Prostate gland (tissue), 2 donors: ENCODE measurements around the gene RASSF8. TPM values are rescaled to one million over a fixed set of nuclear protein-coding genes. Genes with fewer than 3 reads are reported as not detected.
A peak's percentile ranks its signal among the peaks of the same experiment; 100 is the strongest.

Source experiments
- DNase-seq: peaks from one replicate; pipeline ENCODE4 v3.0.0-alpha.2; 2019; ENCODE audit warnings: low spot score
- H3K27ac ChIP-seq, 2 donors: fragments of 200-600 bp; sonication (generic); 2 replicates each; pipeline ENCODE4 v1.5.1; 2017 to 2019
- H3K27me3 ChIP-seq: fragments of 200-600 bp; sonication (generic); replicated peaks from 2 replicates; pipeline ENCODE4 v1.5.1; 2019; ENCODE audit not compliant: insufficient read depth
- H3K36me3 ChIP-seq, 2 donors: fragments of 200-600 bp; sonication (generic); 1 replicate in 1 of 2; 2 replicates in 1 of 2; pipeline versions ENCODE4 v1.5.1 to v1.8.1; 2017 to 2019
- H3K4me1 ChIP-seq: fragments of 200-600 bp; sonication (generic); replicated peaks from 2 replicates; pipeline ENCODE4 v1.5.1; 2019
- H3K4me3 ChIP-seq, 2 donors: fragments of 200-600 bp; sonication (generic); 2 replicates each; pipeline ENCODE4 v1.5.1; 2017 to 2019
- H3K9me3 ChIP-seq: fragments of 200-600 bp; sonication (generic); 2 replicates; pipeline ENCODE4 v1.5.1; 2017
- CTCF ChIP-seq, 4 experiments: fragments of 200-600 bp in 2 of 4; fragments of 450-650 bp in 2 of 4; sonication (generic) in 2 of 4; IDR thresholded peaks; 1 replicate in 3 of 4; 2 replicates in 1 of 4; pipeline ENCODE4 v1.5.1; 2016 to 2019; ENCODE audit warnings: antibody characterized with exemption in 4 of 4, mild to moderate bottlenecking in 2 of 4, moderate library complexity in 2 of 4
- POLR2A ChIP-seq: fragments of 450-650 bp; IDR thresholded peaks from one replicate; pipeline ENCODE4 v1.6.1; 2016; ENCODE audit warnings: antibody characterized with exemption, mild to moderate bottlenecking
- POLR2AphosphoS5 ChIP-seq: sonication (generic); formaldehyde crosslinking; IDR thresholded peaks from one replicate; pipeline ENCODE4 v1.6.1; 2017; ENCODE audit warnings: antibody characterized with exemption
- WGBS: methylation state at CpG from one replicate; pipeline ENCODE4 v1.1.5; 2018; 5-methylcytosine and 5-hydroxymethylcytosine counted together
- intact Hi-C: fragments of 100-400 bp; cut with DNase I; formaldehyde crosslinking; loops from one replicate; pipeline ENCODE4 v1.14.2; 2022
- total RNA-seq, 2 donors: library from RNA; depleted of rRNA; stranded (reverse); fragments of >200 nt; gene quantifications; one replicate each; pipeline ENCODE4 v1.1.0, GENCODE V29; 2016

Gene RASSF8
- total RNA-seq, 2 donors from 2014 or later = 26.0 to 62.1 TPM

- TF ChIP-seq CTCF (IDR thresholded peaks at IDR 0.05) (no peak), POLR2A (no peak), POLR2AphosphoS5 (no peak)
- no peak overlapping the region for H3K27ac ChIP-seq
- 61% methylated on average over 6 of the region's 6 CpGs for WGBS
- no peaks in the 10 kb centered on the region for H3K36me3 ChIP-seq
- no peak overlapping the region for H3K4me3 ChIP-seq
- no peaks in the 10 kb centered on the region for H3K4me1 ChIP-seq
- intact Hi-C loops = loop anchor here (10.0 kb wide), 1 partner anchor 718 kb away; the partner anchor contains the start of gene ITPR2
- no peak for DNase-seq
- no peaks in the 10 kb centered on the region for H3K27me3 ChIP-seq
- H3K9me3 ChIP-seq = no peaks in the 10 kb centered on the region
Observed at GRCh38 chr12:26116829-26117715, 158.6 kb downstream of the RASSF8 start.

GRCh38 chr12:26118308-26118707, 159.8 kb downstream of the RASSF8 start:
- TF ChIP-seq POLR2A (no peak), POLR2AphosphoS5 (no peak), CTCF (IDR thresholded peaks at IDR 0.05) (no peak)
- Histone ChIP-seq H3K9me3 (no peaks in the 10 kb centered on the region), H3K27me3 (no peaks in the 10 kb centered on the region), H3K36me3 (no peaks in the 10 kb centered on the region), H3K27ac (no peak overlapping the region), H3K4me1 (no peaks in the 10 kb centered on the region), H3K4me3 (no peak overlapping the region)
- intact Hi-C loops = loop anchor here (10.0 kb wide), 1 partner anchor 716 kb away; the partner anchor contains the start of gene ITPR2
- WGBS = 77% methylated on average over 4 of the region's 4 CpGs
- DNase-seq = no peak

GRCh38 chr12:26119391-26119989, 161.0 kb downstream of the RASSF8 start:
- 23% methylated on average over 2 of the region's 2 CpGs for WGBS
- no peak for TF ChIP-seq POLR2A
- peak in 3 of 4 experiments; percentile 46 to 71 (median 64) for TF ChIP-seq CTCF (IDR thresholded peaks at IDR 0.05)
- peak; percentile 39 for TF ChIP-seq POLR2AphosphoS5
- H3K27ac ChIP-seq = peak overlapping the region; percentile 15 to 18
- no peaks in the 10 kb centered on the region for H3K9me3 ChIP-seq
- H3K27me3 ChIP-seq = no peaks in the 10 kb centered on the region
- no peaks in the 10 kb centered on the region for H3K4me1 ChIP-seq
- intact Hi-C loops = loop anchor here (10.0 kb wide), 1 partner anchor 715 kb away; the partner anchor contains the start of gene ITPR2
- no peak for DNase-seq
- no peak overlapping the region for H3K4me3 ChIP-seq
- H3K36me3 ChIP-seq = no peaks in the 10 kb centered on the region

GRCh38 chr12:26120561-26121274, 162.2 kb downstream of the RASSF8 start:
- Histone ChIP-seq H3K9me3 (no peaks in the 10 kb centered on the region), H3K36me3 (no peaks in the 10 kb centered on the region), H3K27me3 (no peaks in the 10 kb centered on the region), H3K4me3 (no peak overlapping the region), H3K4me1 (no peaks in the 10 kb centered on the region), H3K27ac (peak overlapping the region in 1 of 2 donors; percentile 93)
- DNase-seq = no peak
- intact Hi-C loops = loop anchor here (2.0 to 10.0 kb wide), 3 partner anchors 152 to 530 kb away; no protein-coding TSS in a partner anchor
- WGBS = 65% methylated on average over 4 of the region's 4 CpGs
- no peak for TF ChIP-seq POLR2A
- TF ChIP-seq CTCF (IDR thresholded peaks at IDR 0.05) = no peak
- TF ChIP-seq POLR2AphosphoS5 = no peak
